Neural progenitor cell (in vitro differentiated cells): ENCODE measurements around the gene SMTNL1.

Experiments
- EZH2 ChIP-seq: fragments of 200-600 bp; sonication (generic); IDR thresholded peaks from 2 replicates; pipeline ENCODE4 v1.6.1; 2017; ENCODE audit warnings: antibody characterized with exemption, mild to moderate bottlenecking, moderate library complexity
- TF ChIP-seq, protein P1 (sequence below): fragments of 200-600 bp; sonication (generic); IDR thresholded peaks from 2 replicates; pipeline ENCODE4 v1.5.1; 2017; ENCODE audit warnings: antibody characterized with exemption, mild to moderate bottlenecking

DNA sequence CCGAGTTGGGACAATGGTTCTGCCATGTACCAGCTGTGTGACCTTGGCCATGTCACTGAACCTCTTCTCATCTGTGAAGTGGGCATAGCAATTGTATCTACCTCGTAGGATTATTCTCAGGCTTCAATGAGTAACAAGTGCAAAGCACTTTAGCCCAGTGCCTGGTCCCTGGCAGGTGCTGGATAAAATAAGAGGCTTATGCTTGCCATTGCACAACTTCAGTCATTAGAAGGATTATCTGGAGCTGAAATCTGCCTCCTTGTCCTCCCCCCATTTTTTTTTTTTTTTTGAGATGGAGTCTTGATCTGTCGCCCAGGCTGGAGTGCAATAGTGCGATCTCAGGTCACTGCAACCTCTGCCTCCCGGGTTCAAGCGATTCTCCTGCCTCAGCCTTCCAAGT lies 7.2 kb downstream of the SMTNL1 start:
- TF ChIP-seq, protein P1, sequence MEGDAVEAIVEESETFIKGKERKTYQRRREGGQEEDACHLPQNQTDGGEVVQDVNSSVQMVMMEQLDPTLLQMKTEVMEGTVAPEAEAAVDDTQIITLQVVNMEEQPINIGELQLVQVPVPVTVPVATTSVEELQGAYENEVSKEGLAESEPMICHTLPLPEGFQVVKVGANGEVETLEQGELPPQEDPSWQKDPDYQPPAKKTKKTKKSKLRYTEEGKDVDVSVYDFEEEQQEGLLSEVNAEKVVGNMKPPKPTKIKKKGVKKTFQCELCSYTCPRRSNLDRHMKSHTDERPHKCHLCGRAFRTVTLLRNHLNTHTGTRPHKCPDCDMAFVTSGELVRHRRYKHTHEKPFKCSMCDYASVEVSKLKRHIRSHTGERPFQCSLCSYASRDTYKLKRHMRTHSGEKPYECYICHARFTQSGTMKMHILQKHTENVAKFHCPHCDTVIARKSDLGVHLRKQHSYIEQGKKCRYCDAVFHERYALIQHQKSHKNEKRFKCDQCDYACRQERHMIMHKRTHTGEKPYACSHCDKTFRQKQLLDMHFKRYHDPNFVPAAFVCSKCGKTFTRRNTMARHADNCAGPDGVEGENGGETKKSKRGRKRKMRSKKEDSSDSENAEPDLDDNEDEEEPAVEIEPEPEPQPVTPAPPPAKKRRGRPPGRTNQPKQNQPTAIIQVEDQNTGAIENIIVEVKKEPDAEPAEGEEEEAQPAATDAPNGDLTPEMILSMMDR = no peak
- no peak for TF ChIP-seq EZH2
